CD4-positive, alpha-beta T cell (primary cell): ENCODE results near the gene MED27. TPM values are rescaled to one million over a fixed set of nuclear protein-coding genes. Genes with fewer than 3 reads are reported as not detected.

Experiments
- ATAC-seq: fragments of 200-7000 bp; cut with Tn5 transposase; one replicate; pipeline ENCODE4 v1.10.0; 2022; ENCODE audit warnings: mild to moderate bottlenecking; ENCODE audit not compliant: poor library complexity
- CTCF ChIA-PET: fragments of 350-600 bp; sonication (Branson Sonifier 250); formaldehyde crosslinking; loops from one replicate; lab custom pipeline; 2021; ENCODE audit warnings: antibody characterized with exemption, inconsistent platforms; lab: Charles Lee
- POLR2A ChIA-PET: fragments of 350-600 bp; sonication (Branson Sonifier 250); formaldehyde crosslinking; loops from one replicate; lab custom pipeline; 2021; ENCODE audit warnings: antibody characterized with exemption, inconsistent platforms; lab: Charles Lee
- DNase-seq, 14 experiments: peaks; one replicate each; pipeline ENCODE4 v3.0.0-alpha.2; 2013 to 2020; ENCODE audit warnings: mixed read lengths in 2 of 14
- H3K27ac ChIP-seq, 2 donors: one replicate each; pipeline versions ENCODE4 v1.5.1 to v1.7.0; 2013; ENCODE audit warnings: low read length in 2 of 2, low read depth in 1 of 2, mild to moderate bottlenecking in 1 of 2
- H3K27me3 ChIP-seq, 2 experiments: 1 replicate in 1 of 2; 2 replicates in 1 of 2; pipeline versions ENCODE4 v1.6.1 to v1.7.0; 2013; ENCODE audit warnings: low read length in 2 of 2, control low read depth in 1 of 2, mild to moderate bottlenecking in 1 of 2, moderate library complexity in 1 of 2; ENCODE audit not compliant: insufficient read depth in 2 of 2, control insufficient read depth in 1 of 2
- H3K36me3 ChIP-seq: one replicate; pipeline ENCODE4 v1.6.1; 2013; ENCODE audit warnings: low read length, control low read depth; ENCODE audit not compliant: insufficient read depth
- H3K4me1 ChIP-seq: one replicate; pipeline ENCODE4 v1.6.1; 2013; ENCODE audit warnings: low read length, control low read depth; ENCODE audit not compliant: insufficient read depth
- H3K4me3 ChIP-seq: one replicate; pipeline ENCODE4 v1.5.1; 2013; ENCODE audit warnings: mild to moderate bottlenecking, low read length, moderate library complexity
- H3K9me3 ChIP-seq, 2 experiments: 1 replicate in 1 of 2; 2 replicates in 1 of 2; pipeline versions ENCODE4 v1.6.1 to v1.7.0; 2013; ENCODE audit warnings: low read length in 2 of 2, mild to moderate bottlenecking in 2 of 2, control low read depth in 1 of 2, moderate library complexity in 1 of 2; ENCODE audit not compliant: control insufficient read depth in 1 of 2, insufficient read depth in 1 of 2
- H3K27ac Mint-ChIP-seq: one replicate; pipeline ENCODE4 v1.8.0; 2020; ENCODE audit warnings: mixed read lengths
- H3K27me3 Mint-ChIP-seq: one replicate; pipeline ENCODE4 v1.8.0; 2021; ENCODE audit warnings: mixed read lengths
- H3K36me3 Mint-ChIP-seq: one replicate; pipeline ENCODE4 v1.8.0; 2021; ENCODE audit warnings: low read depth, mixed read lengths
- H3K4me1 Mint-ChIP-seq: one replicate; pipeline ENCODE4 v1.8.0; 2021; ENCODE audit warnings: low read depth, mixed read lengths
- H3K4me3 Mint-ChIP-seq: one replicate; pipeline ENCODE4 v1.8.0; 2020; ENCODE audit warnings: mild to moderate bottlenecking, mixed read lengths
- H3K9me3 Mint-ChIP-seq: one replicate; pipeline ENCODE4 v1.8.0; 2020; ENCODE audit warnings: mixed read lengths
- CTCF ChIP-seq: fragments of 200-600 bp; IDR thresholded peaks from one replicate; pipeline ENCODE4 v1.8.0; 2022; ENCODE audit warnings: antibody characterized with exemption, mild to moderate bottlenecking
- intact Hi-C, 2 experiments: fragments of 100-400 bp; cut with DNase I in 1 of 2; cut with micrococcal nuclease in 1 of 2; formaldehyde crosslinking; loops; one replicate each; pipeline versions ENCODE4 v1.15.1 to v1.9.0; 2023 to 2025; cut with DNase I, micrococcal nuclease
- total RNA-seq, 174 experiments: library from RNA in 2 of 174; stranded (reverse) in 2 of 174; gene quantifications; one replicate each; pipeline ENCODE4 v1.2.3 and lab custom pipeline; 2021 to 2026

The MED27 gene
- total RNA-seq, 2 experiments from 2014 or later, result 15.0 to 17.4 TPM

- no peak overlapping the region for H3K4me3 ChIP-seq
Measured at GRCh38 chr9:131905144-131905543, 174.5 kb downstream of the MED27 start.

GRCh38 chr9:131899296-131900228 lies 180.1 kb downstream of the MED27 start:
- no peak for TF ChIP-seq CTCF
- Histone ChIP-seq H3K27ac (no peak overlapping the region), H3K9me3 (no peaks in the 10 kb centered on the region), H3K4me1 (no peaks in the 10 kb centered on the region), H3K27me3 (no peaks in the 10 kb centered on the region), H3K36me3 (peaks cover 4% of the 10 kb centered on the region), H3K4me3 (no peak overlapping the region)
- H3K4me3 Mint-ChIP-seq, result no peak overlapping the region
- H3K36me3 Mint-ChIP-seq, result peaks cover 5% of the 10 kb centered on the region
- no peak overlapping the region for H3K27ac Mint-ChIP-seq
- DNase-seq, result no peak
- ChIA-PET POLR2A (no interaction called here), CTCF (no interaction called here)
- no peaks in the 10 kb centered on the region for H3K27me3 Mint-ChIP-seq
- ATAC-seq, result no peak
- intact Hi-C loops, result no loop called here
- no peaks in the 10 kb centered on the region for H3K4me1 Mint-ChIP-seq
- H3K9me3 Mint-ChIP-seq, result no peaks in the 10 kb centered on the region

More at GRCh38 chr9:131905144-131905543, 174.5 kb downstream of the MED27 start:
- no peak for TF ChIP-seq CTCF
- POLR2A ChIA-PET, result no interaction called here
- CTCF ChIA-PET, result no interaction called here
- Mint-ChIP-seq H3K36me3 (peaks cover 22% of the 10 kb centered on the region), H3K4me3 (no peak overlapping the region), H3K4me1 (no peaks in the 10 kb centered on the region), H3K27ac (no peak overlapping the region), H3K9me3 (no peaks in the 10 kb centered on the region), H3K27me3 (no peaks in the 10 kb centered on the region)
- ATAC-seq (no peak), DNase-seq (no peak)
- intact Hi-C loops, result no loop called here
- Histone ChIP-seq H3K27me3 (no peaks in the 10 kb centered on the region), H3K4me1 (no peaks in the 10 kb centered on the region), H3K27ac (no peak overlapping the region), H3K9me3 (no peaks in the 10 kb centered on the region), H3K36me3 (peaks cover 4% of the 10 kb centered on the region)

GRCh38 chr9:131892902-131893500 lies 186.7 kb downstream of the MED27 start:
- H3K9me3 Mint-ChIP-seq, result no peaks in the 10 kb centered on the region
- ChIA-PET POLR2A (no interaction called here), CTCF (no interaction called here)
- peaks cover 25% of the 10 kb centered on the region for H3K36me3 ChIP-seq
- DNase-seq (no peak), ATAC-seq (no peak)
- H3K27ac Mint-ChIP-seq, result no peak overlapping the region
- no peaks in the 10 kb centered on the region for H3K4me1 ChIP-seq
- H3K4me1 Mint-ChIP-seq, result no peaks in the 10 kb centered on the region
- H3K9me3 ChIP-seq, result no peaks in the 10 kb centered on the region
- H3K4me3 ChIP-seq, result no peak overlapping the region
- H3K4me3 Mint-ChIP-seq, result no peak overlapping the region
- TF ChIP-seq CTCF, result no peak
- no peak overlapping the region for H3K27ac ChIP-seq
- no peaks in the 10 kb centered on the region for H3K27me3 Mint-ChIP-seq
- intact Hi-C loops, result no loop called here
- H3K36me3 Mint-ChIP-seq, result peaks cover 52% of the 10 kb centered on the region
- no peaks in the 10 kb centered on the region for H3K27me3 ChIP-seq
